Subcutaneous adipose tissue (tissue), 4 donors: ENCODE measurements around the gene G6PC3. TPM values are rescaled to one million over a fixed set of nuclear protein-coding genes. Genes with fewer than 3 reads are reported as not detected.

ENCODE experiments used
- total RNA-seq, 4 donors: library from RNA; depleted of rRNA; stranded (reverse); fragments of >200 nt; gene quantifications; one replicate each; pipeline ENCODE4 v1.1.0, GENCODE V29; 2016
- TF ChIP-seq, protein P1 (sequence below): fragments of 450-650 bp; IDR thresholded peaks from one replicate; pipeline ENCODE4 v1.5.1; 2016; ENCODE audit warnings: low read depth, mild to moderate bottlenecking, control low read depth, antibody characterized with exemption, moderate library complexity

Gene G6PC3
- total RNA-seq, 4 donors from 2014 or later, result 30.6 to 39.9 (median 35.7) TPM

DNA sequence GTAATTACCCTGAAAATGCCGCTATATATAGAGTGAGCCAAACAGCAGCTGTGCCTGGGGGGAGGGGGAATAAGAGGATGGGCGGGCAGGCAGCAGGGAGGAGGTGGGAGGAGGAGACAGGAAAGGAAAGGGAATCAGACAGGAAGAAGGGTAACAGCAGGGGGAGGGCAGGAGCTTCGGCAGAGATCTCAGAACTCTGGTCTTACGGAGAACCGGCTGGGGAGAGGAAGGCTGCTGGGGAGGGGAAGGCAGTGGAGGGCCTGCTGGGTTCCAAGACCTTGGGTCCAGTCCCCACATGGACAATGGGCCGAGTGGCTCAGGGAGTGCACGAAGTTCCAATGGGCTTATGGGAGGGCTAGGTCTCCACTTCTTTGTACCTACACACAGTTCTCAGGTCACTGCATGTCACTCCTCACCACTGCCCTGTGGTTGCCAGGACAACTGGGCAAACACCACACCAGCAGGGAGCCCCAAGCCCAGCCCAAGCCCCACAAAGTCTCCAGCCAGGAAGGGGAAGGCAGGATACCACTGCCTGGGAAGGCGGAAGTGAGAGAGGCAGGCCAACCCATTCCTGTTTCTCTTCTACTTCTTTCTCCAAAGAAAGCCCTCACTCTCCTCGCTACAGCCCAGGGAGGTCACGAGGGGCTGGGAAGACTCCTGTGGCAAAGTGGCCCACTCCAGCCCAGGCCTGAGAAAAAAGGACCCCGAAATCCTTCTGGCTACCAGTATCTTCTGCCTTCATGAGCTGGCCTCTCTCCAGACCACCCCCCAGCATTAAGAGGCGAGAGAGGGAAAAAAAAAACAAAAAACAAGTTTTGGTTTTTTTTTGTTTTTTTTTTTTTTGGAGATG is 25.3 kb downstream of the G6PC3 start:
- TF ChIP-seq, protein P1, sequence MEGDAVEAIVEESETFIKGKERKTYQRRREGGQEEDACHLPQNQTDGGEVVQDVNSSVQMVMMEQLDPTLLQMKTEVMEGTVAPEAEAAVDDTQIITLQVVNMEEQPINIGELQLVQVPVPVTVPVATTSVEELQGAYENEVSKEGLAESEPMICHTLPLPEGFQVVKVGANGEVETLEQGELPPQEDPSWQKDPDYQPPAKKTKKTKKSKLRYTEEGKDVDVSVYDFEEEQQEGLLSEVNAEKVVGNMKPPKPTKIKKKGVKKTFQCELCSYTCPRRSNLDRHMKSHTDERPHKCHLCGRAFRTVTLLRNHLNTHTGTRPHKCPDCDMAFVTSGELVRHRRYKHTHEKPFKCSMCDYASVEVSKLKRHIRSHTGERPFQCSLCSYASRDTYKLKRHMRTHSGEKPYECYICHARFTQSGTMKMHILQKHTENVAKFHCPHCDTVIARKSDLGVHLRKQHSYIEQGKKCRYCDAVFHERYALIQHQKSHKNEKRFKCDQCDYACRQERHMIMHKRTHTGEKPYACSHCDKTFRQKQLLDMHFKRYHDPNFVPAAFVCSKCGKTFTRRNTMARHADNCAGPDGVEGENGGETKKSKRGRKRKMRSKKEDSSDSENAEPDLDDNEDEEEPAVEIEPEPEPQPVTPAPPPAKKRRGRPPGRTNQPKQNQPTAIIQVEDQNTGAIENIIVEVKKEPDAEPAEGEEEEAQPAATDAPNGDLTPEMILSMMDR, result no peak

DNA sequence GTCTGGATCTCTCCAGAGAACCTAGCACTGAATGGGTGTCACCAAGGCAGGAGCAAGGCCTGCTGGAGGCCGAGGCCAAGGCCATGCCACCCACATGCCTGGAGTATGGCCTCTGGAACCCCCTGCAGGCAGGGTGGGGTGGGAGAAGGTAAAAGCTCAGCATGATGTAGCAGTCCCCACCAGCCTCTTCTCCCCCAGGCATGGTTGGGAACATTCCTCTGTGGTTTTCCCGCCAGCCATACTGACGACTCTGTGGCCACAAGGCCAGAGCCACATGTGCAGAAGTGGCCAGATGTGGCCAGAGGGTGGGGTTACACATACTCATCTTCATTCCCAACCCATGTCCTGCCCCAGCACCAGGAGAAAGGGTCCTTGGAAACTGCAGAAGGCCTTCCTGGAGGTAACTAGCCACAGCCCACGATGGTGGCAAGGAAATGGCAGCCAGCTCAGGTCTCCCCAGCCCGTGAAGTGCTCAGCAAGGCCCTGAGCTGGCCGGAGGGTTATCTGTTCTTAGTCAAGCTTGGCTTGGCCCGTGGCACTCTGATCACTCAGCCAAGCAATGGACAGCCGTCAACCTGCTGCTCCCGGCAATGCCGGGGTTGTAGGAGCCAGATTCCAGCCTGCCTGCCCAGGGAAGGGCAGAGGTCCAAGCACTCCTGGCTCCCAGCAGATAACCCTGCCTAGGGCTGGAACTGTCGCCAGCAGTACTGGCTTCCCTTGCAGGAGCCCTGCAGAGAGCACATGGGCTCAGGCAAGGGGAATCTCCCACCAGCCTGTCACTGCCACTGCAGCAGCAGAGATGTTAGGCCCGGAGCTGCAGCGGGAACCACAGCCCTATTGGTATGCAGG is 26.8 kb downstream of the G6PC3 start:
- TF ChIP-seq, protein P1, result no peak

DNA sequence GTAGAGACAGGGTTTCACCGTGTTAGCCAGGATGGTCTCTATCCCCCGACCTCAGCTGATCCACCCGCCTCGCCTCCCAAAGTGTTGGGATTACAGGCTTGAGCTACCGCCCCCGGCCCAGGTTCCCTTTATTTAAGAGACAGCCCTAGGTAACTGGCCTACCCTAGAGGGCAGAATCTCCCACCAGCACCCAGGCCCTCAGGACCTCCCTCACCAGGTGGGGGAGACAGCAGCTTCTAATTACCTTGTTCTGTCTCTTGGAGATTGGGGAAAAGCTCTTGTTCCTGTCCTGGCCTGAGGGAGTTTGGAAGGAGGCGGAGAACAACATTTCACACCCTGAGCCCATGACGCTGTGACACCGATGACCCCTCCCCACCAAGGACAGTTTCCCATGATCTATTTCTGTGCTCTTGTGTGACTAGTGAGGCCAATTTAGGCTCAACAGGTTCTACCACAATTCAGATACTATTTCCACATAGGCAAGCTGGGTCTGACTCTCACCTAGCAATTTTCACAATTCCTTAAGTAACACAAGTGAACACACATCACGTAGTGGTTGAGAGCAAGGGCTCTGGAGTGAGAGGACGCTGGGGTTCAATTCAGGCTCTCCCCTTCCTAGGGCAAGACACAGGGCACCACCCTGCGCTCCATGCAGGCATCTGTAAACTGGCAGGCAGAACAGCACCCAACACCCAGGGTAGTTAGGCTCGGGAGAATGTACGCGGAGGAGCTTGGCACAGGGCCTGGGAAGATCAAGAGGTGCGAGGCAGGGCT is 32.5 kb downstream of the G6PC3 start:
- TF ChIP-seq, protein P1, result no peak

DNA sequence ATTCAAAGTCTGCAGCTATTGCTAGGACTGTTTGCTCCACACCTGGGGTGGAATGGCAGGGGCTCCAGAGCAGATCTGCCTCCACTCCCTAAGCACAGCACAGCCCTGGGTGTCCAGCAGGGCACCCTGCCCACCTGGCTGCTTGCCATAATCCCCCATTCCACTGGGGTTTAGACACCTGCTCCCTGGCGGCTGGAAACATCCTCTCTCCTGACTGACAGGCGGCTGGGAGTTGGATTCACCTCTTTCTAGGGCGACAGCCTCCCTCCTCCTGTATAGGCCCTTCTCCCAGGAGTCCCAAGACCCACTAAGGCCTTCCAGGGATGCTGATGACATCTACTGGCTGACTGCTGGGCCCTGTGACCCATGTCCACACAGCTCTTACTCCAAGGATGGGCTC is 34.9 kb downstream of the G6PC3 start:
- TF ChIP-seq, protein P1, result no peak

DNA sequence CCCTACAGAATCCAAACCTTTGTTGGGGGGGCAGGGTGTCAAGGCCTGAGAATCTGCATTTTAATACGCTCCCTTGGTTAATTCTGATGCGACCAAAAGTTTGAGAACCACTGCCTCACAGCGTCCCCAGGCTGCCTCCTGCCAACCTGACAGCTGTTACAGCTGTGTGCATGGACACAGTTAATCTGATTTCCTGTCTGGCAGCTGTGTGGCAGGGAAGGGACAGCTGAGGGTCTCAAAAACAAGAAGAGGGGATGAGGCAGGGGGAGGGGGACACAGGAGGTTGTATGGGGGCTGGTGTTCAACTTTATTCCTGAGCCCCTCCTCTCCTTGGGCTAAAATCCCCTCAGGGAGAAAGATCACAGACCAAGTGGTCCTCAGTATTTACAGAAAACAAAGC is 35.4 kb downstream of the G6PC3 start:
- TF ChIP-seq, protein P1, result no peak

DNA sequence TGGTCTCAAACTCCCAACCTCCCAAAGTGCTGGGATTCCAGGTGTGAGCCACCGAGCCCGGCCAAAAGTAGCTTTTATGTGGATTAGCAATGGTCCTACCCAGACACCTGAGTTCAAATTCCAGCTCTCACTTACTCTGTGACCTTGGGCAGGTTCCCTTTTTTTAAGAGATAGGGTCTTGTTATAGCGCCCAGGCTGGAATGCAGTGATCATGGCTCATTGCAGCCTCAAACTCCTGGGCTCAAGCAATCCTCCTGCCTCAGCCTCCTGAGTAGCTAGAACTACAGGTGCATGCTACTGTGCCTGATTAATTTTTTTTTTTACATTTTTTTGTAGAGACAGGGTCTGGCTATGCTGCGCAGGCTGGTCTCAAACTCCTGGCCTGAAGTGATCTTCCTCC is 36.3 kb downstream of the G6PC3 start:
- TF ChIP-seq, protein P1, result no peak
